EH (cell line): Measurements from ENCODE around the gene CLN3.
"Not testable (repeated sequence)": the region's sequence is repeated elsewhere in the genome, so short reads cannot be mapped to it uniquely, and the experiment has no call there.

Experiments
- DNase-seq: peaks from one replicate; pipeline ENCODE4 v3.0.0-alpha.2; 2015; ENCODE audit warnings: low read depth

CLN3 gene

GRCh38 chr16:28491970-28492474 is at the start of gene CLN3:
Gene CLN3, minus strand, starts transcription at chr16:28492074. Its CDS starts 315 bp downstream, at chr16:28491759.
- DNase-seq, result peak; percentile 96

- DNase-seq, result no peak
Observed at GRCh38 chr16:28540346-28540745, 48.5 kb upstream of the CLN3 start.

- peak; percentile 99 for DNase-seq
Observed at GRCh38 chr16:28538733-28539596, 47.1 kb upstream of the CLN3 start, which contains the start of gene NUPR1. Gene NUPR1, minus strand, starts transcription at chr16:28538974. Its CDS starts 67 bp downstream, at chr16:28538907.

- no peak for DNase-seq
Observed at GRCh38 chr16:28537964-28538732, 46.3 kb upstream of the CLN3 start.

GRCh38 chr16:28537076-28537475 is 45.2 kb upstream of the CLN3 start:
- no peak for DNase-seq

- no peak for DNase-seq
Observed at GRCh38 chr16:28534542-28535373, 42.9 kb upstream of the CLN3 start.

- no peak for DNase-seq
Observed at GRCh38 chr16:28532940-28533647, 41.2 kb upstream of the CLN3 start.

- peak; percentile 52 for DNase-seq
Observed at GRCh38 chr16:28531777-28532744, 40.2 kb upstream of the CLN3 start.

GRCh38 chr16:28529124-28529523 is 37.2 kb upstream of the CLN3 start:
- no peak for DNase-seq

GRCh38 chr16:28528463-28528867 is 36.6 kb upstream of the CLN3 start:
- no peak for DNase-seq

GRCh38 chr16:28527985-28528384 is 36.1 kb upstream of the CLN3 start:
- no peak for DNase-seq

GRCh38 chr16:28527100-28527785 is 35.4 kb upstream of the CLN3 start:
- not testable (repeated sequence) for DNase-seq

GRCh38 chr16:28526201-28527099 is 34.6 kb upstream of the CLN3 start:
- DNase-seq, result no peak

GRCh38 chr16:28524681-28525171 is 32.9 kb upstream of the CLN3 start:
- DNase-seq, result no peak

GRCh38 chr16:28522792-28523191 is 30.9 kb upstream of the CLN3 start:
- DNase-seq, result no peak

GRCh38 chr16:28521436-28521835 is 29.6 kb upstream of the CLN3 start:
- DNase-seq, result no peak

- DNase-seq, result no peak
Observed at GRCh38 chr16:28520672-28521071, 28.8 kb upstream of the CLN3 start.

- no peak for DNase-seq
Observed at GRCh38 chr16:28514246-28514645, 22.4 kb upstream of the CLN3 start.
